Activated naive CD4-positive, alpha-beta T cell treated with anti-CD3 and anti-CD28 coated beads, Interleukin-2, amount 50 U/mL, for 72 hours (primary cell): Measurements from ENCODE around the gene AJM1. TPM values are rescaled to one million over a fixed set of nuclear protein-coding genes. Genes with fewer than 3 reads are reported as not detected.
"Not testable (repeated sequence)": the region's sequence is repeated elsewhere in the genome, so short reads cannot be mapped to it uniquely, and the experiment has no call there.

Experiments used
- ATAC-seq, 2 donors: fragments of 150-1000 bp; cut with Tn5 transposase; 2 replicates each; pipeline ENCODE4 v1.10.0; 2021; ENCODE audit warnings: mild to moderate bottlenecking in 2 of 2, moderate library complexity in 2 of 2
- DNase-seq, 2 donors: peaks; one replicate each; pipeline ENCODE4 v3.0.0; 2021 to 2022; ENCODE audit warnings: low spot score in 2 of 2
- H3K27ac Mint-ChIP-seq, 2 donors: one replicate each; pipeline ENCODE4 v1.8.0; 2022; ENCODE audit warnings: mild to moderate bottlenecking in 2 of 2, mixed read lengths in 2 of 2
- H3K36me3 Mint-ChIP-seq, 2 donors: one replicate each; pipeline ENCODE4 v1.8.0; 2022; ENCODE audit warnings: mixed read lengths in 2 of 2
- H3K9me3 Mint-ChIP-seq, 2 donors: one replicate each; pipeline ENCODE4 v1.8.0; 2022; ENCODE audit warnings: mixed read lengths in 2 of 2
- total RNA-seq, 2 donors: library from RNA; stranded (reverse); gene quantifications; one replicate each; pipeline ENCODE4 v1.2.3, GENCODE V29; 2022

The AJM1 gene
- total RNA-seq, 2 donors from 2014 or later, result 3.7 to 6.7 TPM

DNA sequence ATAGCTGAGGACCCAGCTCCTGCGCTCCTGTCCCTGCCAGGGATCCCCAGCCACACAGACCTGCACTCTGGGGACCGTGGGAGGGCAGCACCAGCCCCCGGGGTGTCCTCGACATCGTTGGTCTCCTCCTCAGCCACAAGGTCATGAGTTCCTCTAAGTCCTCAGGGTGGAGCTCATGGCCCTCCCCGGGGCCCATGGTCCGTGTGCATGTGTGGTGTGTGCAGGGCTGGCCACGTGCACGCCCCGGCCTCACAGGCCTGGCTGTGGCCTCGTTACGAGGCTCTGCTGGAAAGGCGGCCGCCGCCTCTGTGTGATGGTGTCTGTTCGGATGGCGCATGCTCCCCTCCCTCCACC lies 16.1 kb upstream of the AJM1 start:
- DNase-seq (no peak), ATAC-seq (no peak)
- Mint-ChIP-seq H3K36me3 (peaks cover 0 to under 1% of the 10 kb centered on the region in 2 donors), H3K9me3 (no peaks in the 10 kb centered on the region), H3K27ac (no peak overlapping the region)

DNA sequence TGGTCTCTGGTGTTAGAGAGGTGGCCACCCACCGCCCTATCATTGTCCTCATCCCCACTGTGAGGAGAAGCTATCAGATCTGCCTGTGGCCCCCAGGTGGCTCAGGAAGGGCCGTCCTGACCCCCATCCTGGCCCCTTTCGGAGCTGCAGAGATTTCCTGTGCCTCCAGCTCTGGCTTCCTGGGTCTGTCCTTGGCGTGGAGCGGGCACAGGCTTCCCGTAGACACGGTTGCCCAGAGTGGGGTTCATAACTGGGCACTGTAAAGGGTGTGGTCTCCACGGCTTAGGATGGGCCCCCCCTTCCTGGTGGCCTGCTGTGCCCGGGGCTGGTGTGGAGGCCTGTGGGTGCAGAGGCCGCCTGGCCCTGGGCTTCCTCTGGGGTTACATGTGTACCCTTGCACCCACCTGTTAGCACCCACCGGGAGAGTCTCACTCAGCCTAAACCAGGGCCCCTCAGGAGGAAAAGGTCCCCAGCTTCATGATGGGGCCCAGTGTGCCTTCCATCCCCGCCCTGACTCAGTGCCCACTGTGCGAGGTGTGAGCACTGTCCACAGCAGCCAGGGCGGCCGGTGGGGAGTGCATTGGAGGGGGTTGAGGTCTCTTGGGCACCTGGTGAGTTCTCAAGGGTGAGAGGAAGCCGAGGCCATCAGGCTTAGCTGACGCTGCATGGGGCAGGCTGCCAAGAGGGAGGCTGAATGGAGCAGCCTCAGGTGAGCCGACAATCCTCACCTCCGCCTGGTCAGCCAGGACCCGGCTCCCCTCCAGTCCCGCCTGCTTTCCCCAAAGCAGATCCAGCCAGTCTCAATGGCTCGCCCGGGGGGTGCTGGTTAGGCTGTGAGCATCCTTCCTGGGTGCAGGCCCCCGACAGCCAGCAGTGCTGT lies 15.3 kb upstream of the AJM1 start:
- Mint-ChIP-seq H3K27ac (no peak overlapping the region), H3K9me3 (no peaks in the 10 kb centered on the region), H3K36me3 (no peaks in the 10 kb centered on the region)
- no peak for DNase-seq
- no peak for ATAC-seq

DNA sequence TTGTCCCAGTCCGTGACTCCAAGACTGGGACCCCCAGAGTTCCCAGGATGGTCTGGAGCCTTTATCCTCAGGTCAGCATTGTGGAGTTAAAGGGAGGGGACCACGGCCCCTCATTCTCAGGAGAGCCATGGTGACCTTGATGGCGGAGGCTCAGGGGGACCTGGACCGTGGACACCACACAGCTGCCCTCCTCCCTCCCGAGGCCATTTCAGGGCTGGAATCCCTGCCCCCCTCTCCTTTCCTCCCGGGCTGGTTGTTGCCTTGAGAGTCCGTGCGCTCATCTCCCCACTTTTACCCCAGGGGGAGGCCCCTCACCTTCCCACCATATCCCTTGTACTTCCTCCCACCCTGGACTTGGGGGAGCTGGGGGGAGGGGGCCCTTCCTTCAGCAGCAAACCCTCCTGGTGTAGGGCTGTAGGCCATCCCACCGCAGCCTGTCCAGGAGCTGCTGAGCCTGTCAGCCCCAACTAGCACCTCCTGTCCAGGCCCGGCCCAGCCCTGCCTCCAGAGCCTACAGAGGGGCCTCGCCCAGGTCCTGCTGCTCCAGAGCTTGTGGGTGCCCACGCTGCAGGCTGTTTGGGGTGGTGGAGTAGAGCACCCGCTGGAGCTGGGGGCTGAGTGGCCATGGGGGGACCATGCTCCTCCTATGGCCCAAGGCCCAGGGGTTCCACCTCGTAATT lies 14.3 kb upstream of the AJM1 start:
- H3K36me3 Mint-ChIP-seq, result no peaks in the 10 kb centered on the region
- DNase-seq (no peak), ATAC-seq (no peak)
- H3K27ac Mint-ChIP-seq, result no peak overlapping the region
- no peaks in the 10 kb centered on the region for H3K9me3 Mint-ChIP-seq

DNA sequence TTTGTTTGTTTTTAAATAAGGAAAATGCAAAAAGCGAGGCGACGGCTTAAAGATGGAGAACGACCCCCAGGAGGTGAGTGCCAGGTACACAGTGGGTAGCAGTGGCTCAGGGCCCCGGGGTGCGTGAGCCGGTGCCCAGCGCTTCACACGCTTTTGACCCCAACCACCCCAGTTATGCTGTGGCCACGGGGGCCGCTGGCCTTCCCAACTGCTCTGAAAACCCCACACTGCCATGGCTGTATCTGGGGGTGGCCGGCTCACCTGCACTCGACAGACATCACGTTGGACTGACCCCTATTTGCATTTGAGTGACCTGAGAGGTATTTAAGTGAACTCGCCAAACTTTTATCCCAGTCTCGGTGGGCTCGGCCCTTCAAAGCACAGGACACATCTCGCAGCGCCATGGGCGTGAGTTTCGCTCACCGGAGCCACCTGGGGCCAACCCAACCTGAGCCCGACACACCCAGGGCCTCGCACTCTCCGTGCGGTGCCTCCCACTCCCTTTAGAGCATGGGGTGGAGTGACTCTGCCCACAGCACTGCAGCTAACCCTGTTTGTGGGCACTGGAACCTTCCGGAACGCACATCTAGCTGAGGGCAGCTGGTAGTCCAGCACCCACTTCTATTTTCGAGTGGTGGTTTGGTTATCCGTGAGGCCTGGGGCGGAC lies 13.7 kb upstream of the AJM1 start:
- DNase-seq (no peak), ATAC-seq (no peak)
- Mint-ChIP-seq H3K27ac (no peak overlapping the region), H3K36me3 (no peaks in the 10 kb centered on the region), H3K9me3 (no peaks in the 10 kb centered on the region)

DNA sequence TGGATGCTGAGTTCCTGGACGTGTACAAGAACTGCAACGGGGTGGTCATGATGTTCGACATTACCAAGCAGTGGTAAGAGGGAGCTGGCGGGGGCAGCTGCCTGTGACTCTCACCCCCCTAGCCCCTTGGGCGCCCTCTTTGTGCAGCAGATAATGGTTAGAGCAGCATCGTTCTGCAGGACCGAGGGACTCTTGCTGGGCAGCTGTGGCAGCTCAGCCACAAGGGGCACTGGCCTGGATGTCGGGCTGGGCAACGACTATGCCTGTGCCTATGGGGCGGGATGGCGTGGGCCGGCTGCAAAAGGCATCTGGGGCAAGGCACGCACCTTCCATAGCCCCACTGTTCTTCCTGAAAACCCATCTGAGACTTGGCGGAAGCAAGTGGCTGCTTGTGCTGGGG lies 12.9 kb upstream of the AJM1 start:
- DNase-seq (peak in 1 of 2 donors; percentile 55), ATAC-seq (no peak)
- Mint-ChIP-seq H3K36me3 (no peaks in the 10 kb centered on the region), H3K9me3 (no peaks in the 10 kb centered on the region), H3K27ac (peak overlapping the region in 1 of 2 donors; percentile 54)

DNA sequence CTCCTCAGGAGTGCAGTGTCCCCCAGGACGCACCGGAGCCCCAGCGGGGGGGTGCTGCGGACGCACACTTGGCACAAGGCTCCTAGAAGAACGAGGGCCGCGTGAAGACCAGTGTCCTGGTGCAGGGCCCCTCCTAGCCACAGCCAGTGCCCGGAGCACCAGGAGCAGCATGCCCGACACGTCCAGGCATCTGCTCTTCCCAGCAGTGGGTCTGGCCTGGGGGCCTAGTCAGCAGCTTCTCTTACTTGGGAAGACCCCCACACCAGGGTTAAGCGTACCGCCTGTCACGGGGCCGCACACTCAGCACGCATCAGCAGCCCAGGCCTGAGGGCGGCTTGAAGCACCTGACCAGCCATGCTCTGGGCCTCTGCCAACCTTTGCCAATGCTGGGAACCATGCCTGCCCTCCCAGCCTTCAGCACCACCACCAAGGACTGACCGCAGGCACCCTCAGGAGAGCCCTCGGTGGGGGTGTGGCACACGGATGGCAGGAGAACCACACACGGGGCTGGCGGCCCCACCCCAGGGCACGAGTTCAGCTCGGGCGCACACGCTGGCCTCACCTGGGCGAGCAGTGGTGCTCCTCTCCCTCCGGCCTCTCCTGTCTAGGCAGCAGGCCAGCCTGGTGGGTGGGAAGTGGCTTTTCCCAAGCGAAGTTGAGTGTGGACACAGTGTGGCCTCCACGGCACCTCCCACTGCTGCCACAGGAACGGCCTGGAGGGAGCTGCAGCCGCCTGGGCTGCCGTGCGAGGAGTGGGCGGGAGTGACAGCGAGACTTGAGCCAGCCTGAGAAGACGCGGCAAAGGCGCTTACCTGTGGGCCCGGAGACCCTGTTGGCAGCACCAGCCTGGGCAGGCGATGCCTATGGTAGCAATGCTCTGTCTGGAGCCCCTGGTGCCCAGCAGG lies 12.0 kb upstream of the AJM1 start:
- no peak for ATAC-seq
- H3K9me3 Mint-ChIP-seq, result no peaks in the 10 kb centered on the region
- DNase-seq, result peak in 1 of 2 donors; percentile 49
- H3K27ac Mint-ChIP-seq, result peak overlapping the region in 1 of 2 donors; percentile 61
- H3K36me3 Mint-ChIP-seq, result no peaks in the 10 kb centered on the region

DNA sequence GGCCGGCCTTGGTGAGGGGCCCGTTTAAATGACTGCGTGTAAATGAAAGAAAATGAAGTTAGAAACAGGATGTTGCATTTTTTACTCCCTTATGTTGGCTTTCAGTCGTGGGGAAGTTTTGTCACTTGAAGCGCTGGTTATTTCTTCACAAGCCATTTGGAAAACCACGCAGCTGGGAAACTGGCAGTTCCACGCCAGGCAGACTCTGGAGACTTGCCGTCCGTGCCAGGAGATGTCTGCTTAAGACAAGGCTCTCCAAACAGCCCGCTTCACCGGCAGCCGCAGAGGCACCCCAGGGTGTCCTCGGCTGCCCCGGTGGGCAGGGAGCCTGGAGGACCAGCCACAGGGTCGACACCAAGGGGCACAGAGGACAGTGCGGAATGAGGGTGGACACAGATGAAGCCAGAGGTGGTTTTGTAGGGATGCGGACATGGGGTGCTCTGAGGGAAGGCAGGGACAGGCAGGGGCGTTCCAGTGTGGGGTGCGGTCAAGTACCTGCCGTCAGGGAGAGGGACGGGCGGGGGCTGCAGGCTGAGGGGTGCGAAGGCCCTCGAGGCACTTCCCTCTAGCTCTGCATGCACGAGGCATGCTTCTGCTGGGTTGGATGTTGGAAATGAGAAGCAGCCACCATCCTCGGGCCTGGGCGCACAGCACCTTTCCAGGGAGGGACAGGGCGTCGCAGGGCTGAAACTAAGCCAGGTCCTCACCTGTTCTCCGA lies 11.1 kb upstream of the AJM1 start:
- DNase-seq (no peak), ATAC-seq (no peak)
- peak overlapping the region in 1 of 2 donors; percentile 61 for H3K27ac Mint-ChIP-seq
- H3K9me3 Mint-ChIP-seq, result no peaks in the 10 kb centered on the region
- no peaks in the 10 kb centered on the region for H3K36me3 Mint-ChIP-seq

DNA sequence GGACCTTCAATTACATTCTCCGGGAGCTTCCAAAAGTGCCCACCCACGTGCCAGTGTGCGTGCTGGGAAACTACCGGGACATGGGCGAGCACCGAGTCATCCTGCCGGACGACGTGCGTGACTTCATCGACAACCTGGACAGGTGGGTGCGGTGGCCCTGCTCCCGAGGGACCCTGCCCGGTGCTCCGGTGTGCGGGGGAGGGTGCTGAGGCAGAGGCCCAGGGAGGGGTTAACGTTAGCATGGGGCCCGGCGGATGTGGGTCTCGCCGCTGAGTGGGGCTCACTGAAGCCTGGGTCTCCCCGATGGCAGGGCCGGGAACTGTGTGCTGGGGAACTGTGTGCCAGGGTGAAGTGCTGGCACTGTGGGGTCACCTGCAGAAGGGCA lies 10.6 kb upstream of the AJM1 start:
- ATAC-seq (no peak), DNase-seq (no peak)
- Mint-ChIP-seq H3K9me3 (no peaks in the 10 kb centered on the region), H3K36me3 (no peaks in the 10 kb centered on the region), H3K27ac (no peak overlapping the region)

DNA sequence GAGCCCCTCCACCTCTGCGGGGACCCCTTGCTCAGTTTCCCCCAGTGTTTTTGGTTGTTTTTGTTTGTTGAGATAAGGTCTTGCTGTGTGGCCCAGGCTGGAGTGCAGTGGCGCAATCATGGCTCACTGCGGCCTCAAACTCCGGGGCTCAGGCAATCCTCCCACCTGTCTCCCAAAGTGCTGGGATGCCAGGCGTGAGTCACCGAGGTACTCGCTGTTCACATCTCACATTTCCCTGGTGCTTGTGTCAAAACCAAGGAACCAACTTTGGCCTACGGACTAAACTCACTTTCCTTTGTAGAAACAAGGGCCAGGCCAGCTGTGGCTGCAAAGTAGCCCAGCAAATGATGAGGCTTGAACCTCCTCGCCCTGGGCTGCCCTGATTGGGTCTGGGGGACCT lies 9.7 kb upstream of the AJM1 start:
- ATAC-seq, result no peak
- no peak for DNase-seq
- Mint-ChIP-seq H3K27ac (no peak overlapping the region), H3K9me3 (no peaks in the 10 kb centered on the region), H3K36me3 (no peaks in the 10 kb centered on the region)

DNA sequence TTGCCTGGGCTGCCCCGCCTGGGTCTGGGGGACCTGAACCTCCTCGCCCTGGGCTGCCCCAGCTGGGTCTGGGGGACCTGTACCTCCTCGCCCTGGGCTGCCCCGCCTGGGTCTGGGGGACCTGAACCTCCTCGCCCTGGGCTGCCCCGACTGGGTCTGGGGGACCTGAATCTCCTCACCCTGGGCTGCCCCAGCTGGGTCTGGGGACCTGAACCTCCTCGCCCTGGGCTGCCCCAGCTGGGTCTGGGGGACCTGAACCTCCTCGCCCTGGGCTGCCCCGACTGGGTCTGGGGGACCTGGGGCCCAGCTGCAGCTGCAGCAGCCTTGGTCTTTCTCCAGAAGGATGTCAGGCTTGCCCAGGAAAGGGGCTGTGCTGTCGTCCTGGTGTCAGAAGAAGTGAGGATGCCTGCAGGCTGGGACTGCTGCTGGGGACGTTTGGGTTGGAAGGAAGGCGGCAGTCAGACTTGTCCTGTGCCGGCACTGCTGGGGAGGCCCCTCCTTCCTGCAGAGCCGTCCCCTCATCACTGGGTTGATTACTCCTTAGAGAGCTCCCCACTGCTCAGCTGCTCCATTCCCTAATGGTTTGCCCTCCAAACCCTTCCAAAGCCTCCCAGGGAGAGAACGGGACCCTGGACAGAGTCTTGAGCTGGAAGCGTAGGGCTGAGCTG lies 8.8 kb upstream of the AJM1 start:
- H3K9me3 Mint-ChIP-seq, H3K27ac Mint-ChIP-seq, H3K36me3 Mint-ChIP-seq, ATAC-seq: not testable (repeated sequence)
- peak in 1 of 2 donors; percentile 55 for DNase-seq

DNA sequence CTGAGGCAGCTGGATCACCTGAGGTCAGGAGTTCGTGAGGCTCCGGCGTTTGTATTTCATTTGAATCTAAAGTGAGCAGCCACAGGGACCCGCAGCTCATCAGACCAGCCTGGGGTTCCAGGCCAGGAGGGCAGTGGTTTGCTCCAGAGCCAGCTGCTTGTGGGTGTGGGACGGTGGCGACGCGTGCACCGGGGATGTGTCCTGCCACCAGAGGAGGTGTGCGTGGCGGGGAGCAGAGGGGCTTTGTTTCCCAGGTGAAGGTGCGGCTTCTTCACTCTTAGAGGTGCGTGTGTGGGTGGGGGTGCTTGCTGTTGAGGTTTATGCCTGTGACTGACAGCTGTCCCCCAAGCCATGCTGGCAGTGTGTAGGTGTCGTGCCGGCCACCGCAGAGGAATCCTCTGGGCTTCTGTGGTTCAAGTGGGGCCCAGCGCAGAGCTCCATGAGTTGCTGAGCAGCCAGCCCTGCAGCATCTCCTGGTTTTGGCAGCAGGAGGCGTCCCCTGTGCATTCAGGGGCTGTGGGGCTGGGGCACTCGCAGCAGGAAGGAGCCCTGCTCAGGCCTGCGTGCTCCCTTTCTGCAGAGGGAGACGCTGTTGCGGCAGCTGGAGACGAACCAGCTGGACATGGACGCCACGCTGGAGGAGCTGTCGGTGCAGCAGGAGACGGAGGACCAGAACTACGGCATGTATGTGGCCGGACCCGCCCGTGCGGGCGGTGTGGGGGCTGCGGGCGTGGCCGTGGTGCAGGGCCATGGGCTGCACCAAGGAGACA lies 6.9 kb upstream of the AJM1 start:
- H3K36me3 Mint-ChIP-seq, result peaks cover 0 to 6% of the 10 kb centered on the region in 2 donors
- H3K27ac Mint-ChIP-seq, result peak overlapping the region in 1 of 2 donors; percentile 41
- no peak for ATAC-seq
- no peaks in the 10 kb centered on the region for H3K9me3 Mint-ChIP-seq
- DNase-seq, result no peak

DNA sequence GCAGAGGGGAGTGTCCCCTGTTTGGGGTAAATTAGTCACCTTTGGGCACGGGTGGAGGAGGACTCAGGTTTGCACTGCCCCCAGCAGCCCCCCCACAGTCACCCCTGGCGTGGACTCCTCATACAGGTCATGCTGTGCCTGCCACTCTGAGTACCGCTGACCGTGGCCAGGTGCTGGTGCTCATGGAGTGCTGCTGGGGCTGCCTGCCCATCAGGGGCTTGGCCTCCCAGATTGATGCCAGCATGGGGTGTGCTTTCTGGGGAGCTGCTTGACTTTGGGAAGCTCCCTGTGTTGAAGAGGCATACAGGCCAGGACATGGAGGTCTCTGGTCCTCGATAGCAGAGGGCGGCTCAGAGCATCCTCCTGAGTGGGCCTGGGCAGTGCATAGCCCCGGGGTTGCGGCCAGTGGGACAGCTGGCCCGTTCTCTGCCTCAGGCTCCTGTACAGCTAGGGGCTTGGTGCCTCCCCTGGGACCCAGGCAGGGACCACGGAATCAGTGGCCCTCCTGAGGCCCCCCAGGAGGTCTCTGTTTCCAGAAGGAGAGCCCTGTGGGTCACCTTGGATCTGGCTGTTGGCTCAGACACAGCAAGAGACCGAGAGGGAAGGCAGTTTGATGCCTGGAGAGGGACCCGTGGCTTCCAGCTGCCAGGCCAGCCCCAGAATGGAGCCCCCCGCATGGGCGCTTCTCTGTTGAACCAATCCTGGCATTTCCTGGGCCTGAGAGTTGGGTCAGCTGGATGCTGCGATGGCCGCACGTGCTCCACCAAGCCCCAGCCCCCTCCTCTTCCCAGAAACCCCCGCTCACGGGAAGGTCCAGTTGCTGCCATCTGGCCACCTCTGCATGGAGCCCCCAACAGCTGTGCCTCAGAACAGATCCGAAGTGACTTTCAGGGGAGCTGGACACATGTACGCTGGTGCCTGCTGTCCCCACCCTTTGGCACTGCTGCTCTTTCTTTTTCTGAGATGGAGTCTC lies 6.1 kb upstream of the AJM1 start:
- DNase-seq, result no peak
- Mint-ChIP-seq H3K9me3 (no peaks in the 10 kb centered on the region), H3K36me3 (peaks cover 0 to 6% of the 10 kb centered on the region in 2 donors), H3K27ac (no peak overlapping the region)
- no peak for ATAC-seq

DNA sequence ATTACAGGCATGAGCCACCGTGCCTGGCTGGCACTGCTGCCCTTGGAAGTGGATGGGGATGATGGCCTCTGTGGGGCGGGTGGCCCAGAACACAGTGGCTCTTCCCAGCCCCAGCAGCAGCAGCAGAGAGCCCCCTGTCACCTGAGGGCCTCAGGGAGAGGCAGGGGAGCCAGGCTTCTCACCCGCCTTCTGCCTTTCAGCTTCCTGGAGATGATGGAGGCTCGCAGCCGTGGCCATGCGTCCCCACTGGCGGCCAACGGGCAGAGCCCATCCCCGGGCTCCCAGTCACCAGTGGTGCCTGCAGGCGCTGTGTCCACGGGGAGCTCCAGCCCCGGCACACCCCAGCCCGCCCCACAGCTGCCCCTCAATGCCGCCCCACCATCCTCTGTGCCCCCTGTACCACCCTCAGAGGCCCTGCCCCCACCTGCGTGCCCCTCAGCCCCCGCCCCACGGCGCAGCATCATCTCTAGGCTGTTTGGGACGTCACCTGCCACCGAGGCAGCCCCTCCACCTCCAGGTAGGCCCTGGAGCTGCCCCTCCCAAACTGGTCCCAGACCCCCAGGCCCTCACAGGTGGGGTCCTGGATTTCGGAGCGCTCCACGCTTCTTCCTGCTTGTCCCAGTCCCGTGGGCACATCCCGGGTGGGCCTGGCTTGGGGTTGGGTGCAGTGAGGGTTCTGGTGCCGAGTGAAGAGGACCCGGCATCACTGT lies 5.0 kb upstream of the AJM1 start:
- DNase-seq (no peak), ATAC-seq (no peak)
- Mint-ChIP-seq H3K9me3 (no peaks in the 10 kb centered on the region), H3K27ac (no peak overlapping the region), H3K36me3 (peaks cover 0 to 6% of the 10 kb centered on the region in 2 donors)
